ENCODE data around the gene SUPT3H.

SUPT3H gene

GRCh38 chr6:45272626-45273025 is 105.1 kb downstream of the SUPT3H start:
- in situ Hi-C loops (cut with MboI; ENCODE audit: low sequenced_read_pairs), result no loop called here

- in situ Hi-C loops (cut with MboI; ENCODE audit: low sequenced_read_pairs), result no loop called here
Measured at GRCh38 chr6:45265246-45265645, 112.5 kb downstream of the SUPT3H start.

GRCh38 chr6:45260696-45261095 is 117.0 kb downstream of the SUPT3H start:
- in situ Hi-C loops (cut with MboI; ENCODE audit: low sequenced_read_pairs), result no loop called here

- in situ Hi-C loops (cut with MboI; ENCODE audit: low sequenced_read_pairs), result no loop called here
Measured at GRCh38 chr6:45256697-45257695, 120.7 kb downstream of the SUPT3H start.

GRCh38 chr6:45255434-45255833 is 122.3 kb downstream of the SUPT3H start:
- in situ Hi-C loops (cut with MboI; ENCODE audit: low sequenced_read_pairs), result no loop called here

GRCh38 chr6:45254253-45254652 is 123.5 kb downstream of the SUPT3H start:
- in situ Hi-C loops (cut with MboI; ENCODE audit: low sequenced_read_pairs), result no loop called here

GRCh38 chr6:45253453-45253852 is 124.3 kb downstream of the SUPT3H start:
- in situ Hi-C loops (cut with MboI; ENCODE audit: low sequenced_read_pairs), result no loop called here

GRCh38 chr6:45231660-45232059 is 146.1 kb downstream of the SUPT3H start:
- in situ Hi-C loops (cut with MboI; ENCODE audit: low sequenced_read_pairs), result no loop called here

GRCh38 chr6:45229416-45229815 is 148.3 kb downstream of the SUPT3H start:
- in situ Hi-C loops (cut with MboI; ENCODE audit: low sequenced_read_pairs), result no loop called here

GRCh38 chr6:45226081-45226480 is 151.7 kb downstream of the SUPT3H start:
- in situ Hi-C loops (cut with MboI; ENCODE audit: low sequenced_read_pairs), result no loop called here

GRCh38 chr6:45222380-45222779 is 155.4 kb downstream of the SUPT3H start:
- in situ Hi-C loops (cut with MboI; ENCODE audit: low sequenced_read_pairs), result no loop called here

GRCh38 chr6:45215759-45216158 is 162.0 kb downstream of the SUPT3H start:
- in situ Hi-C loops (cut with MboI; ENCODE audit: low sequenced_read_pairs), result no loop called here

- in situ Hi-C loops (cut with MboI; ENCODE audit: low sequenced_read_pairs), result no loop called here
Measured at GRCh38 chr6:45212976-45213375, 164.8 kb downstream of the SUPT3H start.

GRCh38 chr6:45209762-45210161 is 168.0 kb downstream of the SUPT3H start:
- in situ Hi-C loops (cut with MboI; ENCODE audit: low sequenced_read_pairs), result no loop called here

- in situ Hi-C loops (cut with MboI; ENCODE audit: low sequenced_read_pairs), result no loop called here
Measured at GRCh38 chr6:45206793-45207492, 170.8 kb downstream of the SUPT3H start.

GRCh38 chr6:45201484-45201883 is 176.2 kb downstream of the SUPT3H start:
- in situ Hi-C loops (cut with MboI; ENCODE audit: low sequenced_read_pairs), result no loop called here

- in situ Hi-C loops (cut with MboI; ENCODE audit: low sequenced_read_pairs), result no loop called here
Measured at GRCh38 chr6:45200510-45200909, 177.2 kb downstream of the SUPT3H start.

- in situ Hi-C loops (cut with MboI; ENCODE audit: low sequenced_read_pairs), result no loop called here
Measured at GRCh38 chr6:45199554-45199953, 178.2 kb downstream of the SUPT3H start.

GRCh38 chr6:45196121-45196520 is 181.6 kb downstream of the SUPT3H start:
- in situ Hi-C loops (cut with MboI; ENCODE audit: low sequenced_read_pairs), result no loop called here

GRCh38 chr6:45195137-45195536 is 182.6 kb downstream of the SUPT3H start:
- in situ Hi-C loops (cut with MboI; ENCODE audit: low sequenced_read_pairs), result no loop called here

- in situ Hi-C loops (cut with MboI; ENCODE audit: low sequenced_read_pairs), result no loop called here
Measured at GRCh38 chr6:45192556-45192955, 185.2 kb downstream of the SUPT3H start.

- in situ Hi-C loops (cut with MboI; ENCODE audit: low sequenced_read_pairs), result no loop called here
Measured at GRCh38 chr6:45191414-45191813, 186.3 kb downstream of the SUPT3H start.

Data from HL-60/S4 (cell line).